Islet precursor cell (in vitro differentiated cells): ENCODE data around the gene FOXE1.

Source experiments
- DNase-seq: peaks from one replicate; pipeline ENCODE4 v3.0.0-alpha.2; 2018

The FOXE1 gene

GRCh38 chr9:97848480-97849237 is 4.4 kb upstream of the FOXE1 start:
- DNase-seq: no peak

- no peak for DNase-seq
Observed at GRCh38 chr9:97849980-97850379, 3.0 kb upstream of the FOXE1 start.

- DNase-seq: no peak
Observed at GRCh38 chr9:97850746-97851445, 2.1 kb upstream of the FOXE1 start.

- DNase-seq: no peak
Observed at GRCh38 chr9:97851446-97851883, 1.6 kb upstream of the FOXE1 start.

GRCh38 chr9:97852001-97852398 is 1.0 kb upstream of the FOXE1 start:
- DNase-seq: peak; percentile 67

GRCh38 chr9:97852399-97853055 is 499 bp upstream of the FOXE1 start:
- DNase-seq: no peak

- peak; percentile 79 for DNase-seq
Observed at GRCh38 chr9:97853844-97854695, 1.0 kb downstream of the FOXE1 start.

- DNase-seq: no peak
Observed at GRCh38 chr9:97854696-97855485, 1.9 kb downstream of the FOXE1 start.

- DNase-seq: no peak
Observed at GRCh38 chr9:97855486-97855875, 2.5 kb downstream of the FOXE1 start.

- DNase-seq: no peak
Observed at GRCh38 chr9:97855899-97856298, 2.9 kb downstream of the FOXE1 start.

- DNase-seq: no peak
Observed at GRCh38 chr9:97856857-97857605, 4.0 kb downstream of the FOXE1 start.

- peak; percentile 53 for DNase-seq
Observed at GRCh38 chr9:97857606-97858392, 4.8 kb downstream of the FOXE1 start.

GRCh38 chr9:97858393-97858713 is 5.3 kb downstream of the FOXE1 start:
- DNase-seq: no peak

GRCh38 chr9:97858826-97859225 is 5.8 kb downstream of the FOXE1 start:
- DNase-seq: no peak

- no peak for DNase-seq
Observed at GRCh38 chr9:97859346-97859745, 6.3 kb downstream of the FOXE1 start.

- DNase-seq: no peak
Observed at GRCh38 chr9:97860451-97861147, 7.6 kb downstream of the FOXE1 start.

- DNase-seq: no peak
Observed at GRCh38 chr9:97861148-97861475, 8.1 kb downstream of the FOXE1 start.

- no peak for DNase-seq
Observed at GRCh38 chr9:97863314-97863713, 10.3 kb downstream of the FOXE1 start.

- no peak for DNase-seq
Observed at GRCh38 chr9:97864396-97864795, 11.4 kb downstream of the FOXE1 start.

GRCh38 chr9:97866300-97866699 is 13.3 kb downstream of the FOXE1 start:
- DNase-seq: no peak
